GM21717 (cell line): ENCODE results near the gene MIEN1.
"Not testable (repeated sequence)": the region's sequence is repeated elsewhere in the genome, so short reads cannot be mapped to it uniquely, and the experiment has no call there.

ENCODE experiments used
- ATAC-seq: cut with Tn5 transposase; IDR thresholded peaks from one replicate; pipeline ENCODE4 v1.9.1; 2021; ENCODE audit warnings: mild to moderate bottlenecking, moderate library complexity; ENCODE audit not compliant: unreplicated experiment

The MIEN1 gene

DNA sequence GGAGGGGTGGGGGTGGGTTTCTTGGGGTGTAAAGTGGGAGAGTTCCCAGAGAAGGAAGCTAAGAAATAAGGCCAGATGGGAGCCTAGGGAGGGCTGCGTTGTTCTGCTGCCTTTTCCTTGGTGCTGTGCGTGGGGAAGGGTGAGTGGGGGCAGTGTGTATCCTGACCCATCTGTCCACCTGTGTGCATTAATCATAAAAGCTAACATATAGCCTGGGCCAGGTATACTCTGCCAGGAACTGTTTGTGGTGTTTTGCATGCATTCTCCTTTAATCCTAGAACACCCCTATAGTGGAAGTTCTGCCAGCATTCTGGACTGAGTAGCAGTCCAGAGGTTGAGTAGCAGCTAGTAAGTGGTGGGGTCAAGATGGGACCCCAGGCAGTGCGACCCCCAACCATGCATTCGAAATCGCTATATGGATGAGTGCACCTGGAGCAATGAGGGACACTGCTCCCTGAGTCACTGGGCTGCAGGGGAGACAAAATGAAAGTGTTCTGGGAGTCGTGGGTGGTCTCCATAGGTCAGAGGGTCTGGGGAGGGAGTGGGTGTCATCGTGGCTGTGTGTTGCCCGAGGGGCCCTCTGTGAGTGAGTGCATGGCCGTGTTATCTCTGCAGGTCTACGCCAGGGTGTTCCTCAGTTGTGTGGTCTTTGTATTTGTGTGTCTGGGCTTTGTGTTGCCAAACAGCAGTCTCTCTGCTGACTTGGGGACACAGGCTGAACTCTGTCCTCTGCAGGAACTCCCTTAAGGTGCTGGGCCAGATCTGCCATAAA is 29.1 kb downstream of the MIEN1 start:
- no peak for ATAC-seq

DNA sequence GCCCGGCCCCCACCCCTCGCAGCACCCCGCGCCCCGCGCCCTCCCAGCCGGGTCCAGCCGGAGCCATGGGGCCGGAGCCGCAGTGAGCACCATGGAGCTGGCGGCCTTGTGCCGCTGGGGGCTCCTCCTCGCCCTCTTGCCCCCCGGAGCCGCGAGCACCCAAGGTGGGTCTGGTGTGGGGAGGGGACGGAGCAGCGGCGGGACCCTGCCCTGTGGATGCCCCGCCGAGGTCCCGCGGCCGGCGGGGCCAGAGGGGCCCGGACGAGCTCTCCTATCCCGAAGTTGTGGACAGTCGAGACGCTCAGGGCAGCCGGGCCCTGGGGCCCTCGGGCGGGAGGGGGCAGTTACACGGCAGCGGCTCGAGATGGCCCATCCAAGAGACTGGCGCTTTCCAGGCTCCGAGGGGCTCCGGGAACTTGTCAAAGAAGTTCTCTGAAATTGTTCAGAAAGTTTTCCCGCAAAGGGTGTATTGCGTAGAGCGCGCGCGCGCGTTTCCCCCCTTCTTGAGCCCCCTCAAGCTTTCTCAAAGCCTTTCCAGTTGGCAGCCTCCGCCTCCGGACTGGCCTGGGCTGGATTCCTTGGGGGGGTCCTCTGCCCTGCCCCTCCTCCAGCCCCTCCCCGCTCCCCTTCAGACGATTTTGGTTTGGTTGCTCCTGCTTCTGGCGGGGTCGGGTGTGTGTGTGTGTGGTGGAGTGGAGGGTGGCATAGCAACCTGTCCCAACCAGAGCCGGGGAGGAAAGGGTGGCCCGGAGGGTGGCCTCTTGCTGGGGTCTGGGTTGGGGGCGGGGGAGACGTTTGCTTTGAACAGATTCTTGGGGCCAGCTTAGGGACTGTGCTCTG is 30.0 kb downstream of the MIEN1 start:
- no peak for ATAC-seq

DNA sequence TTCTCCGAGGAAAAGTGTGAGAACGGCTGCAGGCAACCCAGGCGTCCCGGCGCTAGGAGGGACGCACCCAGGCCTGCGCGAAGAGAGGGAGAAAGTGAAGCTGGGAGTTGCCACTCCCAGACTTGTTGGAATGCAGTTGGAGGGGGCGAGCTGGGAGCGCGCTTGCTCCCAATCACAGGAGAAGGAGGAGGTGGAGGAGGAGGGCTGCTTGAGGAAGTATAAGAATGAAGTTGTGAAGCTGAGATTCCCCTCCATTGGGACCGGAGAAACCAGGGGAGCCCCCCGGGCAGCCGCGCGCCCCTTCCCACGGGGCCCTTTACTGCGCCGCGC is 30.5 kb downstream of the MIEN1 start, which contains the start of gene ERBB2:
TSS of gene ERBB2 (plus strand) at position 247 of the 330 bp plus-strand sequence. CDS start 175 bp downstream, outside the sequence.
- no peak for ATAC-seq

DNA sequence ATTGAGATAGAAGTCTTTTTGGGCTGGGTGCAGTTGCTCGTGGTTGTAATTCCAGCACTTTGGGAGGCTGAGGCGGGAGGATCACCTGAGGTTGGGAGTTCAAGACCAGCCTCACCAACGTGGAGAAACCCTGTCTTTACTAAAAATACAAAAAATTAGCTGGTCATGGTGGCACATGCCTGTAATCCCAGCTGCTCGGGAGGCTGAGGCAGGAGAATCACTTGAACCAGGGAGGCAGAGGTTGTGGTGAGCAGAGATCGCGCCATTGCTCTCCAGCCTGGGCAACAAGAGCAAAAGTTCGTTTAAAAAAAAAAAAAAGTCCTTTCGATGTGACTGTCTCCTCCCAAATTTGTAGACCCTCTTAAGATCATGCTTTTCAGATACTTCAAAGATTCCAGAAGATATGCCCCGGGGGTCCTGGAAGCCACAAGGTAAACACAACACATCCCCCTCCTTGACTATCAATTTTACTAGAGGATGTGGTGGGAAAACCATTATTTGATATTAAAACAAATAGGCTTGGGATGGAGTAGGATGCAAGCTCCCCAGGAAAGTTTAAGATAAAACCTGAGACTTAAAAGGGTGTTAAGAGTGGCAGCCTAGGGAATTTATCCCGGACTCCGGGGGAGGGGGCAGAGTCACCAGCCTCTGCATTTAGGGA is 31.0 kb downstream of the MIEN1 start:
- ATAC-seq: not testable (repeated sequence)

DNA sequence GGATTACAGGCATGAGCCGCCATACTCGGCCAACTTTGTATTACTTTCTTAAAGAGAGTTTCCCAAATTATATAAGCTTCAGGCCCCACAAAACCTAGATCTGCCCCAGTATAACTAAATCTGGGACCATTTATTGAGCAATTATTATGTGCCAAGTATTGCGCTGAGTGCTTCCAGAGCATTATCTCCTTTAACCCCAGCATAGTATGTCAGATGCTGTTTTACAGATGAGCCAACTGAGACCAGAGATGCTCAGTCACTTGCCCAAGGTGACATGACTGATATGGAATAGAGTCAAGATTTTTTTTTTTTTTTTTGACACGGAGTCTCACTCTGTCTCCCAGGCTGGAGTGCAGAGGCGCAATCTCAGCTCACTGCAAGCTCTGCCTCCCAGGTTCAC is 32.4 kb downstream of the MIEN1 start:
- ATAC-seq: no peak

DNA sequence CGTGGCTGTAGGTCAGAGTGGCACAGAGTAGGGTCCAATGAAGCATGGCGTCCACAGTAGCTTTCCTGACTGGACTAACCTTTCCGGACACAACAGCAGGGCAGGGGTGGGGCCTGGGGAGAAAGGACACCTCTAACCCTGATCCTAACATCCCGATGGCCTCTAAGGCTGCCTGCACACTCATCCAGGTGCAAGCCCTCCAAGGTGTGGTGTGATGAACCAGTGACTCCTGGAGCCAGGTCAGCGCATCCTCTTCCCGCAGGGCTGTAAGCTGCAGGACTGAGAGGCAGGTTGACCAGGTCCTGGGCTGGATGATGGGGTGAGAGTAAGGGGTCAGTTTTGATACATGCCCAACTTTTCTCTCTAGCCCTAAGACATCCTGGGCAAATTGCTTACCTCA is 33.6 kb downstream of the MIEN1 start:
- ATAC-seq: no peak

DNA sequence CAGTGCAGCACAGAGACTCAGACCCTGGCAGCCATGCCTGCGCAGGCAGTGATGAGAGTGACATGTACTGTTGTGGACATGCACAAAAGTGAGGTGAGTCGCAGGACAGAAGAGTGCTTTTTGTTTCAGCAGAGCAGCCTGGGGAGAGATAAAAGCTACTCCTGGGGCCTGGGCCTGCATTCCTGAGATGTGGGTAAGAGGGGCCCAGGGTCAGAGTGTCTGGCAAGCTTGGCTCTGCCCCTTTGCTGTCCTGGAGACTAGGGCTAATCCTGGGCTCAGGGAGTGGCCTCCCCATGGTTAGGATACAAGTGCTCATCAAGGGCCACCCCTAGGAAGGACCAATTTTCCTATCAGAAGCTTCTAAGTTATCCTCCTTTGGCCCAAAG is 35.2 kb downstream of the MIEN1 start:
- no peak for ATAC-seq

DNA sequence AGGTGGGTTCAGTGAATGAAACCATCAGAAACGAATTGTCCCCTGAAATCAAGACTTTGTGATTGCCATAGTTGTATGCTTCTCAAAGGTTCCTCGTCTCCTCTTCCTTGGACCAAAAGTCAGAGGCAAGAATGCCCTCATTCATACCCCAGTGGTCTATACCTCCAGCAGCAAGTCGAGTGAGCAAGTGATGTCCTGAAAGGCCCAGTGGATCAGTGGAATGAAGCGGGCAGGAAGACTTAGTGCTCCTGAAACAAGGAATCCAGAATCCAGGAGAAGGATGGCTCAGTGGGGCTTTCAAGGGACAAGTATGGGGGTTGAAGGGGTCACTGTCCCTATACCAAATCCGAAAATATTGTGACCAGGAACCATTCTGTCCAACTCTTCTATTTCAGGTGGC is 35.7 kb downstream of the MIEN1 start:
- ATAC-seq: no peak

DNA sequence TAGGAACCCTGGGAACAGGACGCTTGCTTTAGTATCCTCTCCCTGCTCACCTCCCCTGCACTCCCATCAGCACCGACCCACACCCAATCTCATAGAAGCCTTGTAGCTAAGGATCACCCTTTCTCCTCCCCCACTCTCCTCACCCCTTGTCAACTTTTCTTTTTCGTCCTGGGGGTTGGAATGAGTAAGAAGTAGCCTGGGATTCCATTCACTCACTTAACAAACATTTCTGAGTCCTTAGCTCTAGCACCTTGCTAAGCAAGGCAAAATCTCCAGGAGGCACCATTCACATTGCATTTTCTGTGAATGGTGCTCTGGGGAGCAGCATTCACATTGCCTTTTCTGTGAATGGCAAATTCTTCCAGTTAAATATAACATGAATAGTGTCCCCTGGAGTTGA is 41.4 kb downstream of the MIEN1 start:
- ATAC-seq: no peak

DNA sequence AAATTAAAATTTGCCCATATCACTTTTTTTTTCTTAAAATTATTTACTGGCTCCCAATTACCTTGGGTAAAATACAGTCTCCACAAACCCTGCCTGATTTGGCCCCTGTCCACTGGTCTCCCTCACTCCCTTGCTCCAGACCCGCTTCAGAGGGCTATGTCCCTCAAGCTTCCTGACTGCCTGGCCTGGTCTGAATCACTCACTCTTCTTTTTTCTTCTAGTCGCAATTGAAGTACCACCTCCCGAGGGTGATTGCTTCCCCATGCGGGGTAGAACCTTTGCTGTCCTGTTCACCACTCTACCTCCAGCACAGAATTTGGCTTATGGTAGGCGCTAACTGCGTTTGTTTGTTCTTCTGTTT is 41.9 kb downstream of the MIEN1 start:
- no peak for ATAC-seq

DNA sequence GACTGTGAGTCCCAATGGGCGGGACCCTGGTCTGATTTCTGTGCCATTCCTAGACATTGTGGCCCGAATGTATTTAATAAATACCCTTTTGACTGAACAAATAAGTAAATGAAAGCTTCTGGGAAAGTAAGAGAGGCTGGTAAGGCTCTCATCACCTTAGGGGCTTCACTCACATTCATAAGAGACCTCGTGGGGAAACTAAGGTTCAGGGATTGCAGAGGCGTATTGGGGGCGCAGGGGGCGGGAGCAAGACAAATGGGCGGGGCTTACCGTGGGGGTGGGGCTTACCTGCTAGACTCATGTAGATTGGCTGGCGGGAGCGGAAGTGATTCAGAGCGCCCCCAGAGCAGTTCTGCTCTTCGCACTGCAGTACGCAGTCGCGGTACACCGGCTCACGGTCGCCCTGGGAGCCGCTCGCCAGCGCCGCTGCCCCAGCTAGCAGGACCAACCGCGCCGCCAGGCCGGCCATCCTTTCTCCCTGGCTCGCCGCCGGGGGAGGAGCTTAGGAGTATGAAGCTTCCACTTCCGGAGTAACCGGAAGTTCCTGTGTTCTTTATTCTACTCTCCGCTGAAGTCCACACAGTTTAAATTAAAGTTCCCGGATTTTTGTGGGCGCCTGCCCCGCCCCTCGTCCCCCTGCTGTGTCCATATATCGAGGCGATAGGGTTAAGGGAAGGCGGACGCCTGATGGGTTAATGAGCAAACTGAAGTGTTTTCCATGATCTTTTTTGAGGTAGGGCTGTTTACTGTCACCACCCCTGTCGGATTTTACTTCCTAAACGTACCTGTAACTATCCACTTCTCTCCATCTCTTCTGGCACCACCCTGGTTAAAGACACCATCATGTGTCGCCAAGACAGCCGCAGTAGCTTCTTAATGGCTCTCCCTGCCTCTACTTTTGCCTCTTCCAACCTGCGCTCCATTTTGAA is 42.5 kb downstream of the MIEN1 start, which contains the start of gene PGAP3:
TSS of gene PGAP3 (minus strand) at position 512 of the 929 bp plus-strand sequence. CDS start at position 469, 43 bp downstream.
- peak; percentile 80 for ATAC-seq

DNA sequence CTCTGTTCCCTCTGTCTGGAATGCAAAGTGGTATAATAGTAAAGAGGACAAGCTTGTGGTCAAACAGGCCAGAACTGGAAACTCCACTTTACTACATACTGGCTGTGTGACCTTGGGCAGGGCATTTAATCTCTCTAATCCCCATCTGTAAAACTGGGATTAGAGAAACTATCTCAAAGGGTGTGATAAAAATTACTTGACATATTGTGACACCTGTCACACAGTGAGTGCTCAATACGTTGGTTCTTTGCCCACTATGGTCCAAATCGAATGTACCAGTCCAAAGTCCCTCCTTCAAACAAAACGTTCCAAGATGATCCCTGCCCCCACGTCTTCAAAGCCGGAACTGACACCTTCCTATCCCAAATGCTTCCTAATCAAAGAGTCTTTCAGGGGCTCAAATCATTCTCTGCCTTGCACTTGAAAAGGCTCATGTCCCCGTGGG is 43.2 kb downstream of the MIEN1 start:
- ATAC-seq: no peak

DNA sequence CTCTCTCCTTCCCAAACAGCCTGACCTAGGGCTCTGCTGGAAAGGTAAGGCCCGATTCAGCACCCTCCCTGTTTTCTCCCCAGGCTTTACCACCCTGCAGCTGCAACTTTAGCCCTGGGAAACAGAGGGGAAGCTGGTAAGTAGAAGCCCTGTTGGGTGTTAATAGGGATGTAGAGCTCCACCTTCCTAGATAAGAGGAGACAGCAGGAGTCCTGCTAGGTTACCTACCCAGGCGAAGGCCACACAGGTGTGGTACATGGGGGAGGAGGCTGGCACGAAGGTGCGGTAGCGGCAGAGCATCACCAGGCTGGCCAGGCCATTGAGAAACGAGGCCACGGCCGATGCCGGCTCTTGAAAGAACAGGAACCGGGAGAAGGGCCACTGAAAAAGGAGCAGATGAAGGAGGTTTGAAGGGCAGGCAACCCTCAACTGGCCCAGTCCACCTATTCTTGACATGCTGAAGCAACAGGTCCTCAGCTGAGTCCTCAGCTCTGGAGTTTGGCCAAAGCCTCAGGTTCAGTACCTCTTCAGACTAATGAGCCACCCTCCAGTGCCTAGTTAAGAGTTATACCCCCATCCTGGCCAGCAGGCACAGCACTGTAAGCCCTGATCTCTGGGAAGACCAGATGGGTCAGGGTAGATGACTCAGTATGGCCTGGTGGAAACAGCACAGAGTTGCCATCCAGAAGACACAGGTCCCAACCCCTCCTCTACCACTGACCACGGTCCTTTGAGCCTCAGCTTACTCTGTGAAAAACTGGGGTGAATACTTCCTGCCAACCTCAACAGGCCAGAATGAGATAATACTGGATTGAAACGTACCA is 45.8 kb downstream of the MIEN1 start:
- no peak for ATAC-seq

DNA sequence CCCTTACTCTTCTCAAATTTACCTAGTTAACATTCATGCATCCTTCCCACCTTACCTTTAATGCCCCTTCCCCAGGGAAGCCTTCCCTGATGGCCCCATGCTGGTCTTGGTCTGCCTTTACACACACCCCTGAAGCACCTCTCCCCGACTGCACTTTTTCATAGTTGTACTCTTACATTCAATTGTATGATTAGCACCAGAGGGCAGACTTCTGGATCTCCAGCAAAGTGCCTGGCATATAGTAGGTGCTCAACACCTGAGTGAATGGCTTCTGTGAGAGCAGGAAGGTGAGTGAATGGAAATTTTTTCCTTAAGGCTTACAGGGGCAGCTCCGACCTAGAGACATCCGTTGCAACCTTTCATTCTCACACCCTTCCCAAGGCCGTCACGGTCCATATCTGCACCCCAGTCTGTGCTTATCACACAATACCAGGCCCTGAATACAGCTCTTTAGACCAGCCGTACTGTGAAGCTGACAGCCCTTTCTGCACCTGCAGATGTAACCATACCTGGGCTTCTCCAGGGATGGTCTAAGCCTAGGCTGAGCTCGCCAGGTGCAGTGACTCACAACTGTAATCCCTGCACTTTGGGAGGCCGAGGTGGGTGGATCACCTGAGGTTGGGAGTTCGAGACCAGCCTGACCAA is 46.9 kb downstream of the MIEN1 start:
- ATAC-seq: no peak

DNA sequence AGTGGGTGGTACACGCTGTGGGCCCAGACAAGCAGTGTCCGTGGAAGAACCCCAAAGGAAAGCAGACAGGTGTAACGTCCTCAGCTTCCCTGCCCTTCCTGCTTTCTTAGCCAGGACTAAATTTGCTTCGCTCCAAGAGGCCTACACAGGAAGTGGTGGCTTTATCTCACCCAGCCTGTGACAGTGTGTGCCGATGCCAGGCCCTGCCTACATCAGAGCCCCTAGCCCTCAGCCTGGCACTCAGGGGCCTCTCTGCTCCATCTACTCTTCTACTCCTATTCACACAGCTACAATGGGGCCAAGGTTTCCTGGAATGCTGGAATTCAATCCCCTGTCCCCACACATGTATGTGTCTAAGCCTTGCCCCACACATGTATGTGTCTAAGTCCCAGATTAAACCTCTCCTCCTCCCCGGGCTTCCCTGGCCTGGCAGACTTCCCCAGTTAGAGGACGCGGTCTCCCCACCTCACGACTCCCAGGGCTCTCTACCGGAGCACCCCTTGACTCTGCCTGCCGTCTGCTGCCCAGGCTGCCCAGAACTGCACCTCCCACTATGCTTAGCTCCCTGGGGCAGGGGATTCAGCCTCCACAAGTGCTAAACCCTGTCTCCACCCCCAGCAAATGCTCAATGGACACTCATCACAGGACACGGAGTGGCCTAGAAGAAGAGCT is 50.7 kb downstream of the MIEN1 start:
- ATAC-seq: no peak
